Inflammatory macrophage (primary cell): ENCODE measurements around the gene NDUFAF3.
A peak's percentile ranks its signal among the peaks of the same experiment; 100 is the strongest.

Experiments
- DNase-seq, 2 donors: peaks; one replicate each; pipeline ENCODE4 v3.0.0-alpha.2; 2020 to 2022
- total RNA-seq, 18 experiments: gene quantifications; one replicate each; lab custom pipeline; 2026; ENCODE audit warnings: mixed read lengths in 6 of 18, inconsistent platforms in 2 of 18; lab: John Stamatoyannopoulos, UW

The NDUFAF3 gene, protein sequence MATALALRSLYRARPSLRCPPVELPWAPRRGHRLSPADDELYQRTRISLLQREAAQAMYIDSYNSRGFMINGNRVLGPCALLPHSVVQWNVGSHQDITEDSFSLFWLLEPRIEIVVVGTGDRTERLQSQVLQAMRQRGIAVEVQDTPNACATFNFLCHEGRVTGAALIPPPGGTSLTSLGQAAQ
- total RNA-seq: 28.4 to 64.1 (median 47.9) reads per million in 18 experiments

DNA sequence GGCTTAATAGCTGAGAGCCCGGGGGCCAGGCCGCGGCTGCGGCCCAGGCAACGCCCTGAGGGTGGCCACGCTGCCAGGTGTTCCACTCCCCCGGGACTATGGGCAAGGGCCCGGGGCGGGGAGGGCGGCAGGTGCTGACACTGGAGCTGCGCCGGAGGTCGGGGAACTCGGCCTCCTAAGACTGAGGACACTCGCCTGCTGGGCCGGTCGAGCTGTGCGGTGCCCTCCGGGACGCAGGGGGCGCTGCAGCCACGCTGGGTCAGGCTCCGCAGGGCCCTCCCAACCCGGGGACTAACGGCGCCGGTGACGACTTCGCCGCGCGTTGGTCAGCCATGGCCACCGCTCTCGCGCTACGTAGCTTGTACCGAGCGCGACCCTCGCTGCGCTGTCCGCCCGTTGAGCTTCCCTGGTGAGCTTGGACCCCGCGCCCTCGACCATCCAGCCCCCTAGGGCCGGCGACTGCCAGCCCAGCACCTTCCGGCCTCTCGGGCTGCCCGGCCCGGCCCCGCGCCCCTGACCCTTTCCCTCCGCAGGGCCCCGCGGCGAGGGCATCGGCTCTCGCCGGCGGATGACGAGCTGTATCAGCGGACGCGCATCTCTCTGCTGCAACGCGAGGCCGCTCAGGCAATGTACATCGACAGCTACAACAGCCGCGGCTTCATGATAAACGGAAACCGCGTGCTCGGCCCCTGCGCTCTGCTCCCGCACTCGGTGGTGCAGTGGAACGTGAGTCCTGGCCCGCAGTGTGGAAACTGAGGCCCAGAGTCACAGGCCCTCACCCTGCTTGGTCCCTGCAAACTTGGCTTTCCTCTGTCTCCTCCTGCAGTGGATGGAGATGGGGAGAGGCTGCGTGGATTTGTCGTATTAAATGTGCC, at the start of gene NDUFAF3:
Gene NDUFAF3 (plus strand): TSS at position 309 of the 875 bp plus-strand sequence. CDS start 24 bp downstream, at position 333.
- peak; percentile 94 to 95 for DNase-seq

- no peak for DNase-seq
Measured at GRCh38 chr3:48974076-48974864, 47.7 kb upstream of the NDUFAF3 start.

GRCh38 chr3:48979451-48979850, 42.5 kb upstream of the NDUFAF3 start:
- no peak for DNase-seq

GRCh38 chr3:48980295-48980694, 41.6 kb upstream of the NDUFAF3 start:
- DNase-seq: no peak

GRCh38 chr3:48982016-48982415, 39.9 kb upstream of the NDUFAF3 start:
- DNase-seq: no peak

DNA sequence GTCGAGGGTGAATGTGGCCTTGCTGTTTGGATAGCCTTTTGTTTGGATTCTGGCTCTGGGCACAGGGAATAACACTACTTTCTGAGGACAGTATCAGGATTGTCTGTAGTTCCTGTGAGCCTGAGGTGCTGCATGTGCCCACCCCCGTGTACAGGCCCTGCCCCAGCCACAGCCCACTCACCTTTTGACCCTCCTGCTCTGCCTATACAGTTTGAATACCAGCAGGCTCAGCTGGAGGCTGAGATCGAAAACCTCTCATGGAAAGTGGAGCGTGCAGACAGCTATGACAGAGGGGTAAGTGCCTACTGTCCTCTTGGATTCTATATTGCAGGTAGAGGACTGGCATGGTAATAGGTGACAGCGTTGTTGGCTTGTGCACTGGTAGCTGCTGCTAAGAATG, 39.2 kb upstream of the NDUFAF3 start:
- no peak for DNase-seq

- DNase-seq: no peak
Measured at GRCh38 chr3:48983096-48983495, 38.8 kb upstream of the NDUFAF3 start.

DNA sequence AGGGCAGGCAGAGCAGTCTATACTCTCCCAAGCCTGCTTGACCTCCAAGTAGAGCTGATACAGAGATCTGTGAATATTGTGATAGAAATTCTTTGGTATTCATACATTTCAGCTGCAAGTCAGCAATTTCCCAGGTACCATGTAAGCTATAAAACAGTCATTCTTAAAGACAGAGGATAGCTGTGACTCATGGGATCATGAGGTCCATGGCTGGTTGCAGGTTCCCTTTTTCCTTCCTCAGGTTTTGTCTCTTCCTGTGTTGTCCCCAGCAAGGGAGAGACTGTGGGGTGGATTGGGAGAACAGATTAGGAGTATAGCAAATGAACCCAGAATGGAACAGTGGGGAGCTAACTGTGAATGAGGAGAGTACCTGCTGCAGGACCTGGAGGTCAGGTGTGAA, 37.3 kb upstream of the NDUFAF3 start:
- peak; percentile 68 to 80 for DNase-seq

DNA sequence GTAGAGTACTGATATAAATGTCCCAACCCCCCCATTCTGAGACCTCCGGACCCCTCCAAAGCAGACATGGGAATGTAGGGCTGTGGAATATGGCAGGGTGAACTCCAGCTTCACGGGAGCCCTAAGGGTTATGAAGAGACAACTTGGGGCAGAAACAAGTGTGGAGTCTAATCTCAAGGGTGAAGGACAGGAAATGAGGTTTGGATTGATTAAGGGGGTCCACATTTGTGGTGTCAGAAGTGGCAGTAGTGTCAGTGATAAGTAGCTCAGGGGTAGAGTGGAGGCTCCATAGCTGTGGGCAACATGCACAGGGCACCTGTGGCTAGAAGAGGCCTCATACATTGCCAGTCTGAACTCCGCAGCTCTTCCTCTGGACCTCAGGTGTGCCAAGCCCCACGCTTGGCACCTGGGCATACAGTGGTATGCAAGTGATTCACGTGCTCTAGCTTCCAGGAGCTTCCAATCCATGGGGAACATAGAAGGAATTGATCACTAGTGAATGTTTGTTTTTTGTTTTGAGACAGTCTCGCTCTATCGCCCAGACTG, 36.0 kb upstream of the NDUFAF3 start:
- DNase-seq: no peak

DNA sequence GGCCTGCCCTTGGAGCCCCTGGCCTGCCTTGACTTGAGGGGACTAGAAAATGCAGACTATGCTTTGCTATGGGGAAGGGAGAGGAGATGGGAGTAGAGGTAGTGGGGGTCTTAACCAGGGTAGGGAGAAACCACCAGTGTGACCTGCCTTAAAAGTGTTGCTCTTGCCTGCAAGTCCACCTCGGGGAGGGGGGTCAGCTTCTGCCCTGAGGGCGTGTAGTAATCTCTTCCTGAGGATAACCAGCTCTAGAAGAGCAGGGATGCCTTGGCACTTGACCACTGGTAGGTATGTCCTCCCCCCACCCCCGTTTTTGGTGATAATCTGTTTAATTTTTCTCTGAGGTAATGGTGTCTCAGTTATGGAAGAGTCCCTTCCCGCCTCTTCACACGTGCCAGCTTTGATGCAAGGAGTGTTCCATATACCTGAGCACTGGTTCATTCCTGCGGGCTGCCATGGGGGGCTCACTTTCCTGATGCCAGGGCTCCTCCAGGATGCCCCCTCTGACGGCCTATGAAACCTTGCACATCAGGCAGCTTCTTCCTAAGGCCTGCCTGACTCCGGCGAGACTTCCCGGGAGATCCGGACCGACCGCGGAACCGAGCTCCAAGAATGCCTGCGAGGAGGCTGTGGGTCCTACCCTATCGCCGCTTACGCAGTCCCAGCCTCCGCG, 32.7 kb upstream of the NDUFAF3 start:
- no peak for DNase-seq

DNA sequence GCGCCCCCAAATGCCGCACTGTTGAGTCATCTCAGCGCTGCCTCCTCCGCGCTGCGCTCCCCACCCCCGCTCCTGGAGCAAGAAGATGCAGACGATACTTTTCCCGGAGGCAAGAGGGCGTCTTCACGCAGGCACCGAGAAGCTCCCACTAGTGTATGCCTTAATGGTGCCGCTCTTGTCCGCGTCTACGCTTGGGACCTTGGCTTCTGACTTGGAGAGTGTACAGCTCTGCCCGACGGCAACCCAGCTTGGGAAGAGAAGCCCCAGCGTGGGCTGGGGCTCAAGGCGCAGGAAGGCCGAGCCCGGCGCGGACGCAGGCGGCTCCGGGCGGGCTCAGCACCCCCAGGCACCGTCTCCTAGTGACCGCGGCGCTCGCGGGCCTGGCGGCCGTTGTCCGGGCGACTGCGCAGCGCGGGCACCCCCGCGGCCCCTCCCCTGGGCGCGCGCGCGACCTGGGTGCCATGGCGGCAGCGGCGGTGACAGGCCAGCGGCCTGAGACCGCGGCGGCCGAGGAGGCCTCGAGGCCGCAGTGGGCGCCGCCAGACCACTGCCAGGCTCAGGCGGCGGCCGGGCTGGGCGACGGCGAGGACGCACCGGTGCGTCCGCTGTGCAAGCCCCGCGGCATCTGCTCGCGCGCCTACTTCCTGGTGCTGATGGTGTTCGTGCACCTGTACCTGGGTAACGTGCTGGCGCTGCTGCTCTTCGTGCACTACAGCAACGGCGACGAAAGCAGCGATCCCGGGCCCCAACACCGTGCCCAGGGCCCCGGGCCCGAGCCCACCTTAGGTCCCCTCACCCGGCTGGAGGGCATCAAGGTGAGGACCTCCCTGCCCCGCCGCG, 31.9 kb upstream of the NDUFAF3 start, which contains the start of gene P4HTM:
Gene P4HTM (plus strand): TSS at position 446 of the 840 bp plus-strand sequence. CDS start 16 bp downstream, at position 462.
- DNase-seq: peak; percentile 69 to 86

- peak; percentile 7 to 12 for DNase-seq
Measured at GRCh38 chr3:48990636-48991469, 31.1 kb upstream of the NDUFAF3 start.

GRCh38 chr3:48991851-48992545, 29.9 kb upstream of the NDUFAF3 start:
- DNase-seq: no peak

DNA sequence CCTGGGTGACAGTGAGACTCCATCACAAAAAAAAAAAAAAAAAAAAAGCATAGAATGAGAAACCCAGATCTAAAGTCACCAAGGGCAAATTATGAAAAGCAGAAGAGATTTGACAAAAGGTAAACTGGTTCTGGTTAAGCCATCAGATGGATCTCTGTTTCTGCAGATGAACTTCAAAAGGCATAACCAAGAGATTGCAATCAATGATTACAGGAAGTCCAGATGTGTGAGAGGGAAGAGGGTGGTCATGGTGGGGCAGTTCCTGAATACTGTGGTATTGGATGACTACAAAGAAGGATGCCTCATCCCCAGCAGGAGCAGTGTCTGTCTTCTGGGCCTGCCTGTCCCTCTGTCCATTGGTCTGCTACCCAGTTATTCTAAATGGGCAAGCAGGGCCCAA, 28.1 kb upstream of the NDUFAF3 start:
- DNase-seq: peak in 1 of 2 donors; percentile 10

DNA sequence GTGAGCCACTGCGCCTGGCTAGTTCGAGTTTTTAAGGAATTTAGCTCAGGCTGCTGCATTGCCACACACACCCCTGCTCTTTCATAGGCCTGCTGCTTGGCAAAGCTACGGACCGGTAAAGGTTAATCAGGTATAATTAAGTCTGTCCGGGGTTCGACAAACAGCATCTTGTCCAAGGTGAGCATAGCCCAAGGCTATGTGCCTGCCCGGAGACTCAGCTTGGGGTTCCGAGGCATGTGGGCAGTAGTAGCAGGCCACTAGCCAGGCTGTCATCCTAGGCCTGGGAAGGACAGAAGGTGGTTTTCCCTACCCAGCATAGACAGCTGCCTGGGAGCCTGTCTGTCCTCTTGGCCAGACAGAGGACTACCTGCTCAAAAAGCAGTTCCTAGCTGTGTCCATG, 25.3 kb upstream of the NDUFAF3 start:
- DNase-seq: no peak

GRCh38 chr3:48997102-48997635, 24.8 kb upstream of the NDUFAF3 start:
- no peak for DNase-seq

DNA sequence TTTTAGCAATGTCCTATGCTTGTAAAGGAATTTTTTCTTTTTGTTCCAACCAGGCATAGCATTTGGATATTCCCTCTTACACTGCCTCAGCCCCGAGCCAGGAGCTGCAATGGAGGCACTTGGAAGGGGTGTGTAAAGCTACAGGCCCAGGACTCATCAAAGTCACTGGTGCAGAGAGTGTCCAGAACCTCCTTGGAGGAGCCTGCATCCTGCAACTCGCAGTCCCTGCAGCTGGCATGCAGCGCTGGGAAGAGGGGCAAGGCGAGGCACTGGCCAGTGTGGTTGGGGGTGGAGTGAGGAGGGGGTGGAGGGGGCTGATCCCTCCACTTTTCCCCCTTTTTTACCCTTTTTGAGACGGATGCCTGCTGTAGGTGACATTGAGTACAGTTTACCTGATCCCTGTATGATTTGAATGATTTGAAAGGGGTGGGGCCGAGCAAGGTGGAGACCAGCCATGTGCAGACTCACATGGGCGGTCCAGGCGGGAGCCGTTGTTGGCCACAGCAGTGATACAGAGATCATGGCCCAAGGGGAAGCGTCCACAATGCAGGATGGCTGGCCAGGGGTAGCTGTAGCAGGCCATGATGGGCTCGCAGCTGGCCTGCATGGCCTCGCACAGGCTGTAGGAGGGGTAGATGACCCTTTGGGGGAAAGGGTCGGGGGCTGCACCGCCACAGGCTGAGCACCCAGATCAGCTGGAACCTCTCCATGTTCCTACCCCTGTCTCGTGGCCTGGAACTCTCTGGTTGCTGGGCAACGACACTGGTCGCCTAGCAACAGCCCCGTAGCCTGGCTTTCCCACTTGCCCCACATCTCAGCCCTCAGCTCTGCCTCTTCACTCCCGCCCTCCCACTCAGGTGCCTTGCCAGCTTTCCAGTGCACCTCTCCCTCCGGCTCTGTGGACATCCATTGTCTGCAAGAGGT, 23.9 kb upstream of the NDUFAF3 start:
- DNase-seq: no peak
